OCI-LY7 (cell line): ENCODE measurements around the gene VPS37B. TPM values are rescaled to one million over a fixed set of nuclear protein-coding genes. Genes with fewer than 3 reads are reported as not detected.

Experiments
- BruUV-seq: library from RNA; stranded (reverse); fragments of 400-500 nt; replicated peaks from 2 replicates; lab custom pipeline; 2021; lab: Mats Ljungman, UMichigan
- CTCF ChIA-PET: fragments of 300-600 bp; sonication (Branson Sonifier 250); formaldehyde crosslinking; loops from one replicate; lab custom pipeline; 2022; ENCODE audit warnings: antibody characterized with exemption; ENCODE audit not compliant: unreplicated experiment; lab: Charles Lee
- POLR2A ChIA-PET: fragments of 300-600 bp; sonication (Branson Sonifier 250); formaldehyde crosslinking; loops from one replicate; lab custom pipeline; 2022; ENCODE audit warnings: antibody characterized with exemption; lab: Charles Lee
- DNase-seq: peaks from one replicate; pipeline ENCODE4 v3.0.0-alpha.2; 2015; ENCODE audit warnings: low spot score
- H2AFZ ChIP-seq: fragments of 200-600 bp; sonication (generic), shearing (Covaris generic); 2 replicates; pipeline ENCODE4 v1.6.1; 2014; ENCODE audit warnings: mild to moderate bottlenecking, antibody characterized with exemption, low read length, moderate library complexity
- H3K27ac ChIP-seq: fragments of 200-600 bp; sonication (generic); 2 replicates; pipeline ENCODE4 v1.5.1; 2014; ENCODE audit warnings: mixed run types, low read depth, mild to moderate bottlenecking, moderate library complexity, low read length, inconsistent platforms; ENCODE audit not compliant: poor library complexity, severe bottlenecking
- H3K36me3 ChIP-seq: fragments of 200-600 bp; sonication (generic); 2 replicates; pipeline ENCODE4 v1.6.1; 2014; ENCODE audit warnings: mild to moderate bottlenecking, antibody characterized with exemption, low read length, moderate library complexity, mixed read lengths; ENCODE audit not compliant: insufficient read depth
- H3K4me1 ChIP-seq: fragments of 200-600 bp; sonication (generic); 2 replicates; pipeline ENCODE4 v1.5.1; 2014; ENCODE audit warnings: mild to moderate bottlenecking, low read length; ENCODE audit not compliant: insufficient read depth, poor library complexity, severe bottlenecking
- H3K4me2 ChIP-seq: fragments of 200-600 bp; sonication (generic); 2 replicates; pipeline ENCODE4 v1.6.1; 2014; ENCODE audit warnings: mild to moderate bottlenecking, low read length
- H3K4me3 ChIP-seq: fragments of 200-600 bp; sonication (generic); 2 replicates; pipeline ENCODE4 v1.5.1; 2014; ENCODE audit warnings: mild to moderate bottlenecking, low read depth, low read length; ENCODE audit not compliant: poor library complexity, severe bottlenecking
- H3K79me2 ChIP-seq: fragments of 200-600 bp; sonication (generic); 2 replicates; pipeline ENCODE4 v1.6.1; 2016; ENCODE audit warnings: low read depth, mild to moderate bottlenecking, low read length, moderate library complexity, mixed read lengths; ENCODE audit not compliant: insufficient read depth
- H3K9me2 ChIP-seq: fragments of 200-600 bp; sonication (generic); 2 replicates; pipeline ENCODE4 v1.6.1; 2016; ENCODE audit warnings: mild to moderate bottlenecking, low read length, mixed read lengths; ENCODE audit not compliant: insufficient read depth
- H3K9me3 ChIP-seq: fragments of 200-600 bp; sonication (generic); 2 replicates; pipeline ENCODE4 v1.6.1; 2014; ENCODE audit warnings: mild to moderate bottlenecking, mixed run types, low read length, mixed read lengths
- H4K20me1 ChIP-seq: fragments of 200-600 bp; sonication (generic); 2 replicates; pipeline ENCODE4 v1.6.1; 2014; ENCODE audit warnings: mild to moderate bottlenecking, antibody characterized with exemption, low read length, moderate library complexity, mixed read lengths; ENCODE audit not compliant: insufficient read depth
- CTCF ChIP-seq: fragments of 200-600 bp; sonication (generic); conservative IDR thresholded peaks from 2 replicates; pipeline ENCODE4 v1.5.1; 2014; ENCODE audit warnings: mild to moderate bottlenecking, antibody characterized with exemption, low read length, moderate library complexity, mixed read lengths
- EZH2phosphoT487 ChIP-seq: fragments of 200-600 bp; sonication (generic); IDR thresholded peaks from 2 replicates; pipeline ENCODE4 v1.6.1; 2018; ENCODE audit warnings: low read depth, borderline replicate concordance, mild to moderate bottlenecking, mixed run types, antibody characterized with exemption, low read length, moderate library complexity, mixed read lengths
- intact Hi-C: fragments of 100-400 bp; cut with micrococcal nuclease; formaldehyde crosslinking; loops from one replicate; pipeline ENCODE4 v1.10.0; 2022; ENCODE audit not compliant: unreplicated experiment
- total RNA-seq, 2 experiments: library from RNA; depleted of rRNA in 1 of 2; stranded (reverse); fragments of >200 nt in 1 of 2; shearing (Covaris generic) in 1 of 2; gene quantifications; 2 replicates each; pipeline ENCODE4 v1.2.3, GENCODE V29; 2014 to 2022

VPS37B gene
- total RNA-seq, 2 experiments from 2014 or later, result 1.7 to 2.5 TPM

DNA sequence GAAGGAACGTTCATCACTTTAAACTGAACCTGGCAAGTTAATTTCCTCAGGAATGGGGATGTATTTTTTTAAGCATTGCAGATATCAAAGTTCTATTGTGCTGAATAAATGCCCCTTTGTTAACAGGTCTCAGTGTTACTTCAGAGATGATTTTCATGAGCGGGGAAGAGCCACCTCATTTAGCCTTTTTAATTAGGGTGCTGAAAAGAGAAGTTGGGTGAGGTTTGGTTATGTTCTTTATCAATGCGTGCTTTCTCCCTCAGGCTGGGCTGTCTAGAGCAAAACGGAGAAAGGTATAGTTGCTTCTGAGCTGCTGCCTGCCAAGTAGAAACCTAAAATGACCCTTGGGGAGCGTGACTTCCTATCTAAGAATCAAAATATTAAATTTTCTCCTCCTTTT, 68.7 kb downstream of the VPS37B start:
- intact Hi-C loops, result no loop called here
- H3K36me3 ChIP-seq, result no peaks in the 10 kb centered on the region
- no peak overlapping the region for H3K27ac ChIP-seq
- H3K9me3 ChIP-seq, result no peaks in the 10 kb centered on the region
- H3K4me1 ChIP-seq, result peaks cover 36% of the 10 kb centered on the region
- no peaks in the 10 kb centered on the region for H4K20me1 ChIP-seq
- no peak overlapping the region for H2AFZ ChIP-seq
- BruUV-seq, result no TSS peak
- H3K4me2 ChIP-seq, result no peak overlapping the region
- no peak for DNase-seq
- no peaks in the 10 kb centered on the region for H3K79me2 ChIP-seq
- H3K4me3 ChIP-seq, result no peak overlapping the region
- POLR2A ChIA-PET, result interaction anchor here (0.6 to 1.1 kb wide), 3 partner anchors 17 to 1645 kb away, joined by 3 to 4 read pairs (median 3); no protein-coding TSS in a partner anchor
- H3K9me2 ChIP-seq, result no peaks in the 10 kb centered on the region
- CTCF ChIA-PET, result interaction anchor here (1.0 kb wide), 1 partner anchor 33 kb away, joined by 3 read pairs; no protein-coding TSS in a partner anchor
- TF ChIP-seq EZH2phosphoT487, result no peak
- no peak for TF ChIP-seq CTCF

DNA sequence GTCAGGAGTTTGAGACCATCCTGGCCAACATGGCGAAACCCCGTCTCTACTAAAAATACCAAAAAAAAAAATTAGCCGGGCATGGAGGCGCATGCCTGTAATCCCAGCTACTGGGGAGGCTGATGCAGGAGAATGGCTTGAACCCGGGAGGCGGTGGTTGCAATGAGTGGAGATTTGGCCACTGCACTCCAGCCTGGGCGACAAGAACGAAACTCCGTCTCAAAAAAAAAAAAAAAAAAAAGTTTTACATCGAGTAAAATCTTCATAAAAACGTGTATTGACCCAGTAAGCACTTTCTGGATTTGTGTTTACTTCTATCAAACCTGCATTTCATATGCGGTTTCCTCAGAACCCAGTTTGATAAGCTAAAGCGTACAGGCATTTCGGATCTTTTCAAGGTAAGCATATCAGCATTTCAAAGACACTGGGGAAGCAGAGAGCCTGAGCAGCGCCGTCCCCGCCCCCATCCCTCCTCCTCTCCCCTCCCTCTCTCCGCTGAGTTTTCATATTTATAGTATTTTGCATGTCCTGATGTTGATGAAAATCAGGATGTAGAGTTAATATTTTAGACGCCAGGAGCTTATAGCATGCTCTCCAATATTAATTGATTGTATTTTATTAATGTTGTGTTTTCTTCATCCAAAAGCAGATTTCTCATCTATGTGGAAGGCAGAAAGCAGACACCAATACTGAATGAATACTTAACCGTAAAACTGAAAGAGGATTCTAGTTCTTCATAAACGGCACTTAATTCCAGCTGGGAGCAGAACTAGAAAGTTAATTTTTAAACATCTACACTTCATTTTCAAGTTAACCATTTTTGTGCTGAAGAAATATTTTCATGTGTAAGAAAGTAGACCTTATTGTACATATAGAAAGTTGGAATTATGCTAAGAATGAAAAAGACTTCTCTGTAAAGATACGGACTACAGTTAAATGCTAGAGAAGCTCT, 69.9 kb downstream of the VPS37B start:
- TF ChIP-seq EZH2phosphoT487 (no peak), CTCF (no peak)
- intact Hi-C loops, result no loop called here
- Histone ChIP-seq H4K20me1 (no peaks in the 10 kb centered on the region), H3K27ac (no peak overlapping the region), H2AFZ (peak overlapping the region; percentile 50; the same call in 1 of the 2 replicates), H3K79me2 (no peaks in the 10 kb centered on the region), H3K4me2 (peak overlapping the region; percentile 56), H3K9me3 (no peaks in the 10 kb centered on the region), H3K9me2 (no peaks in the 10 kb centered on the region), H3K36me3 (no peaks in the 10 kb centered on the region), H3K4me1 (peaks cover 45% of the 10 kb centered on the region), H3K4me3 (peak overlapping the region; percentile 12)
- CTCF ChIA-PET, result interaction anchor here (1.0 kb wide), 1 partner anchor 32 kb away, joined by 3 read pairs; no protein-coding TSS in a partner anchor
- POLR2A ChIA-PET, result interaction anchor here (0.6 to 1.1 kb wide), 8 partner anchors 10 to 1227 kb away, joined by 3 to 9 read pairs (median 4); no protein-coding TSS in a partner anchor
- no TSS peak for BruUV-seq
- no peak for DNase-seq
